ENCODE results near the gene LRRC37B. TPM values are rescaled to one million over a fixed set of nuclear protein-coding genes. Genes with fewer than 3 reads are reported as not detected.

LRRC37B gene
- total RNA-seq, 1 donor = 18.0 TPM

GRCh38 chr17:32009262-32009542 lies 2.0 kb downstream of the LRRC37B start:
- no peak for DNase-seq (ENCODE audit: low read depth)
- peak overlapping the region; percentile 99 for H3K4me3 ChIP-seq (ENCODE audit: low read depth, low read length)
- TF ChIP-seq CTCF (IDR thresholded peaks at IDR 0.05; ENCODE audit: insufficient read depth, low read length) = no peak

- no peak for DNase-seq (ENCODE audit: low read depth)
- no peak overlapping the region for H3K4me3 ChIP-seq (ENCODE audit: low read depth, low read length)
- TF ChIP-seq CTCF (IDR thresholded peaks at IDR 0.05; ENCODE audit: insufficient read depth, low read length) = no peak
Measured at GRCh38 chr17:32010114-32010513, 2.9 kb downstream of the LRRC37B start.

- TF ChIP-seq CTCF (IDR thresholded peaks at IDR 0.05; ENCODE audit: insufficient read depth, low read length) = no peak
- H3K4me3 ChIP-seq (ENCODE audit: low read depth, low read length) = no peak overlapping the region
- no peak for DNase-seq (ENCODE audit: low read depth)
Measured at GRCh38 chr17:32015245-32016013, 8.2 kb downstream of the LRRC37B start.

- TF ChIP-seq CTCF (IDR thresholded peaks at IDR 0.05; ENCODE audit: insufficient read depth, low read length) = no peak
- H3K4me3 ChIP-seq (ENCODE audit: low read depth, low read length) = no peak overlapping the region
- DNase-seq (ENCODE audit: low read depth) = no peak
Measured at GRCh38 chr17:32016231-32016630, 9.0 kb downstream of the LRRC37B start.

GRCh38 chr17:32019228-32019627 lies 12.0 kb downstream of the LRRC37B start:
- no peak for TF ChIP-seq CTCF (IDR thresholded peaks at IDR 0.05; ENCODE audit: insufficient read depth, low read length)
- no peak overlapping the region for H3K4me3 ChIP-seq (ENCODE audit: low read depth, low read length)
- DNase-seq (ENCODE audit: low read depth) = no peak

- H3K4me3 ChIP-seq (ENCODE audit: low read depth, low read length) = no peak overlapping the region
- DNase-seq (ENCODE audit: low read depth) = peak; percentile 2
- no peak for TF ChIP-seq CTCF (IDR thresholded peaks at IDR 0.05; ENCODE audit: insufficient read depth, low read length)
Measured at GRCh38 chr17:32020943-32021614, 13.9 kb downstream of the LRRC37B start.

All from fibroblast of the aortic adventitia (primary cell).